GM12878 (cell line): Measurements from ENCODE around the gene KIRREL3. TPM values are rescaled to one million over a fixed set of nuclear protein-coding genes. Genes with fewer than 3 reads are reported as not detected.

ENCODE experiments used
- ATAC-seq: fragments of 200-7000 bp; cut with Tn5 transposase; 3 replicates; pipeline ENCODE4 v1.9.1; 2020; ENCODE audit warnings: mild to moderate bottlenecking, moderate library complexity
- BruUV-seq: library from RNA; stranded (reverse); fragments of 400-500 nt; replicated peaks from 2 replicates; lab custom pipeline; 2021; lab: Mats Ljungman, UMichigan
- CTCF ChIA-PET: fragments of 300-600 bp; sonication (Branson Sonifier 250); formaldehyde crosslinking; extraction: SDS; loops from one replicate; lab custom pipeline; 2021; ENCODE audit warnings: inconsistent platforms; lab: Yijun Ruan, JAX
- POLR2A ChIA-PET: fragments of 350-600 bp; formaldehyde crosslinking; extraction: SDS; loops from one replicate; lab custom pipeline; 2021; ENCODE audit warnings: inconsistent platforms; lab: Charles Lee
- RAD21 ChIA-PET: fragments of 300-600 bp; sonication (Branson Sonifier 250); formaldehyde crosslinking; loops from one replicate; lab custom pipeline; 2023; ENCODE audit warnings: antibody characterized with exemption; ENCODE audit not compliant: unreplicated experiment; lab: Charles Lee
- SMC1A ChIA-PET: fragments of 300-600 bp; sonication (Branson Sonifier 250); formaldehyde crosslinking; loops from one replicate; lab custom pipeline; 2023; ENCODE audit not compliant: unreplicated experiment, uncharacterized antibody; lab: Charles Lee
- DNase-seq: peaks from one replicate; pipeline ENCODE4 v3.0.0-alpha.2; 2011; ENCODE audit warnings: low read depth, low spot score
- FAIRE-seq: peaks from 3 replicates; lab custom pipeline; 2011; peaks lifted over from hg19 to GRCh38; lab: Jason Lieb, UNC
- H2AFZ ChIP-seq: 2 replicates; pipeline ENCODE4 v1.6.0; 2011; ENCODE audit warnings: low read depth, low read length, control low read depth; ENCODE audit not compliant: control insufficient read depth
- H3K27ac ChIP-seq: 2 replicates; pipeline ENCODE4 v1.5.1; 2011; ENCODE audit warnings: control low read depth; ENCODE audit not compliant: control insufficient read depth, insufficient read depth
- H3K27me3 ChIP-seq, 2 experiments: replicated peaks in 1 of 2; 2 replicates each; pipeline versions ENCODE4 v1.6.0 to v1.6.1; 2011; ENCODE audit warnings: low read length in 1 of 2; ENCODE audit not compliant: control insufficient read depth in 2 of 2, insufficient read depth in 2 of 2
- H3K36me3 ChIP-seq, 2 experiments: 2 replicates each; pipeline ENCODE4 v1.5.1; 2011; ENCODE audit warnings: low read length in 1 of 2; ENCODE audit not compliant: control insufficient read depth in 2 of 2, insufficient read depth in 2 of 2
- H3K4me1 ChIP-seq: 2 replicates; pipeline ENCODE4 v1.6.1; 2011; ENCODE audit warnings: mild to moderate bottlenecking, low read length, moderate library complexity, mixed read lengths; ENCODE audit not compliant: control insufficient read depth, insufficient read depth
- H3K4me2 ChIP-seq: 2 replicates; pipeline ENCODE4 v1.6.0; 2011; ENCODE audit warnings: control low read depth; ENCODE audit not compliant: control insufficient read depth, insufficient read depth
- H3K4me3 ChIP-seq: fragments of 200-600 bp; sonication (generic); 2 replicates; pipeline ENCODE4 v1.5.1; 2016
- H3K79me2 ChIP-seq: 2 replicates; pipeline ENCODE4 v1.6.0; 2011; ENCODE audit warnings: low read length; ENCODE audit not compliant: control insufficient read depth, insufficient read depth
- H3K9ac ChIP-seq: 2 replicates; pipeline ENCODE4 v1.8.0; 2011; ENCODE audit warnings: low read length, control low read depth, mixed read lengths; ENCODE audit not compliant: control insufficient read depth, insufficient read depth
- H3K9me3 ChIP-seq: replicated peaks from 3 replicates; pipeline ENCODE4 v1.5.1; 2011; ENCODE audit warnings: mild to moderate bottlenecking, low read length; ENCODE audit not compliant: control insufficient read depth, insufficient read depth
- H4K20me1 ChIP-seq: 2 replicates; pipeline ENCODE4 v1.6.0; 2011; ENCODE audit not compliant: control insufficient read depth, insufficient read depth
- ASH2L ChIP-seq: fragments of 300-600, 200-600 bp; sonication (generic); IDR thresholded peaks from 2 replicates; pipeline ENCODE4 v1.6.1; 2017; ENCODE audit warnings: low read depth, mild to moderate bottlenecking, borderline replicate concordance
- CREB1 ChIP-seq: IDR thresholded peaks from 2 replicates; pipeline ENCODE4 v1.6.1; 2012; ENCODE audit warnings: low read depth, mild to moderate bottlenecking, inconsistent platforms
- HDAC2 ChIP-seq: fragments of 200-600 bp; sonication (generic); IDR thresholded peaks from 2 replicates; pipeline ENCODE4 v1.6.1; 2017
- MEF2B ChIP-seq: fragments of 450-650 bp; IDR thresholded peaks from 2 replicates; pipeline ENCODE4 v1.6.1; 2018; ENCODE audit warnings: mild to moderate bottlenecking, moderate library complexity; ENCODE audit not compliant: partially characterized antibody, poor library complexity, severe bottlenecking
- NR2C1 ChIP-seq: fragments of 450-650 bp; IDR thresholded peaks from 2 replicates; pipeline ENCODE4 v1.6.1; 2017; ENCODE audit warnings: antibody characterized with exemption, mild to moderate bottlenecking, moderate library complexity
- NR2F1 ChIP-seq: fragments of 450-650 bp; conservative IDR thresholded peaks from 2 replicates; pipeline ENCODE4 v1.6.1; 2017; ENCODE audit warnings: mild to moderate bottlenecking
- SREBF2 ChIP-seq: IDR thresholded peaks from 2 replicates; pipeline ENCODE4 v1.6.1; 2012; ENCODE audit warnings: mild to moderate bottlenecking, low read length
- YY1 ChIP-seq: IDR thresholded peaks from 2 replicates; pipeline ENCODE4 v1.6.1; 2011; ENCODE audit warnings: low read depth, mild to moderate bottlenecking, low read length
- ZNF217 ChIP-seq: fragments of 450-650 bp; IDR thresholded peaks from 2 replicates; pipeline ENCODE4 v1.6.1; 2017; ENCODE audit warnings: antibody characterized with exemption, mild to moderate bottlenecking
- WGBS: methylation state at CpG from one replicate; pipeline ENCODE4 v1.1.6; 2016; ENCODE audit warnings: low lambda C conversion rate; ENCODE audit not compliant: insufficient replicate concordance, insufficient coverage; ENCODE audit errors: missing lambda C conversion rate; 5-methylcytosine and 5-hydroxymethylcytosine counted together
- in situ Hi-C: fragments of 300-500 bp; cut with MboI; formaldehyde crosslinking; loops from 9 replicates; pipeline ENCODE4 v1.14.3; 2018; ENCODE audit warnings: mixed read lengths
- intact Hi-C: fragments of 100-400 bp; cut with micrococcal nuclease; formaldehyde crosslinking; loops from one replicate; pipeline ENCODE4 v1.14.2; 2022; ENCODE audit not compliant: unreplicated experiment
- polyA plus RNA-seq, 11 experiments: library from polyadenylated mRNA; depleted of rRNA in 4 of 11; unstranded in 6 of 11; stranded (reverse) in 5 of 11; fragments of >200 nt; fragmentation: Nextera tagmentation in 4 of 11; fragmentation: Illumina TruSeq in 1 of 11; extraction: Ambion mirVana in 4 of 11; extraction: Trizol in 1 of 11; gene quantifications; 1 replicate in 1 of 11; 2 replicates in 10 of 11; pipeline versions ENCODE4 v1.2.1 to v1.2.3, GENCODE V29; 2011 to 2016; ENCODE audit warnings: inconsistent platforms in 2 of 11, missing spikeins in 2 of 11, low read depth in 1 of 11
- total RNA-seq, 4 experiments: library from RNA; depleted of rRNA in 3 of 4; stranded (reverse); fragments of >200 nt in 3 of 4; fragmentation: Illumina TruSeq in 1 of 4; extraction: Trizol in 1 of 4; gene quantifications; 2 replicates each; pipeline versions ENCODE4 v1.2.1 to v1.2.3, GENCODE V29; 2013 to 2021
- TF ChIP-seq, protein P1 (sequence below): fragments of 450-650 bp; IDR thresholded peaks from 2 replicates; pipeline ENCODE4 v1.6.1; 2016; ENCODE audit warnings: mild to moderate bottlenecking
- TF ChIP-seq, protein P2 (sequence below): fragments of 450-650 bp; IDR thresholded peaks from 2 replicates; pipeline ENCODE4 v1.6.1; 2017; ENCODE audit warnings: mild to moderate bottlenecking, low read depth, inconsistent platforms; ENCODE audit not compliant: poor library complexity, severe bottlenecking
- TF ChIP-seq, protein P3 (sequence below): IDR thresholded peaks from 2 replicates; pipeline ENCODE4 v1.6.1; 2011; ENCODE audit warnings: low read depth, low read length, improper control_type of control experiment, borderline replicate concordance
- TF ChIP-seq, protein P4 (sequence below): IDR thresholded peaks from 2 replicates; pipeline ENCODE4 v1.6.1; 2011; ENCODE audit warnings: borderline replicate concordance, low read depth, mild to moderate bottlenecking, moderate library complexity, low read length; ENCODE audit not compliant: insufficient read depth, poor library complexity, severe bottlenecking
- TF ChIP-seq, protein P5 (sequence below): fragments of 450-650 bp; IDR thresholded peaks from 2 replicates; pipeline ENCODE4 v1.6.1; 2016; ENCODE audit warnings: mild to moderate bottlenecking, moderate library complexity, borderline replicate concordance

Gene KIRREL3
- total and polyA plus RNA-seq, 10 of the 15 experiments (the other 5 are each of a cell fraction or from before 2014, with no cell fraction given) = under 0.01 TPM; not detected in 9

DNA sequence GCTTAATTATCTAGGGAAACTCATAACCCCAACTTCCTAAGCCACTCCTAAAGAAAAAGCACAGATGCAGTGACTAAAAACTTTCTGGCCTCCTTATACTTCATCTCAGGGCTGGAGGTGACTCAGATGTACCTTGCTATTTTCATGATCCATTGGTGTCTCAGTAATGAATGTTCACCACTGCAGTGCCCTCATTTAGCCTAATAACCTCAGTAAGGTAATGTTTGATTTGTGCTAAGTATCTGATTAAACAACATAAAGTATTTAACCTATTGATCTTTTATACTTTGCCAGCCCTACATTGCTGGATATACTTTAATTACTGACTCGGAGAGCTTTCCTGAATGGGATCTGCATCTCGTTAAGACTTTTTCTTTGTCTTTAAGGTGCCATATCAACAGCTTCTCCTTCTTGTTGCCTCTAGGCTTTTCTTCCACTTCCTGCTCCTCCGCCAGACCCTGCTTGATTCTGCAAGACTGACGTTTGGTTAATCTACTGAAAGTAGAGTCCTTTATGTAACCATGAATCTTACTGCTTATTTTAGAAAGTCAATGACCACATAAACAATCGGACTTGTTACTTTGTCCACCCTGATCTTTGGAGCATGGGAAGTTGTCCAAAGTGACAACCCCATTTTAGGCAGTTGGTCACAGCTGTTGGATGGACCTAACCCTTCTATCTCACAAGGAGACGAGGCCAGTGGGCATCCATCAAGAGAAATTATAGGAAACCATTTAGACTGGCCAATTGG lies 342.1 kb downstream of the KIRREL3 start:
- no peak for ATAC-seq
- no peak for TF ChIP-seq MEF2B
- TF ChIP-seq ASH2L = no peak
- TF ChIP-seq CREB1 = no peak
- TF ChIP-seq, protein P1, sequence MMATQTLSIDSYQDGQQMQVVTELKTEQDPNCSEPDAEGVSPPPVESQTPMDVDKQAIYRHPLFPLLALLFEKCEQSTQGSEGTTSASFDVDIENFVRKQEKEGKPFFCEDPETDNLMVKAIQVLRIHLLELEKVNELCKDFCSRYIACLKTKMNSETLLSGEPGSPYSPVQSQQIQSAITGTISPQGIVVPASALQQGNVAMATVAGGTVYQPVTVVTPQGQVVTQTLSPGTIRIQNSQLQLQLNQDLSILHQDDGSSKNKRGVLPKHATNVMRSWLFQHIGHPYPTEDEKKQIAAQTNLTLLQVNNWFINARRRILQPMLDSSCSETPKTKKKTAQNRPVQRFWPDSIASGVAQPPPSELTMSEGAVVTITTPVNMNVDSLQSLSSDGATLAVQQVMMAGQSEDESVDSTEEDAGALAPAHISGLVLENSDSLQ = no peak
- TF ChIP-seq NR2C1 = no peak
- no peak for TF ChIP-seq HDAC2
- TF ChIP-seq, protein P2, sequence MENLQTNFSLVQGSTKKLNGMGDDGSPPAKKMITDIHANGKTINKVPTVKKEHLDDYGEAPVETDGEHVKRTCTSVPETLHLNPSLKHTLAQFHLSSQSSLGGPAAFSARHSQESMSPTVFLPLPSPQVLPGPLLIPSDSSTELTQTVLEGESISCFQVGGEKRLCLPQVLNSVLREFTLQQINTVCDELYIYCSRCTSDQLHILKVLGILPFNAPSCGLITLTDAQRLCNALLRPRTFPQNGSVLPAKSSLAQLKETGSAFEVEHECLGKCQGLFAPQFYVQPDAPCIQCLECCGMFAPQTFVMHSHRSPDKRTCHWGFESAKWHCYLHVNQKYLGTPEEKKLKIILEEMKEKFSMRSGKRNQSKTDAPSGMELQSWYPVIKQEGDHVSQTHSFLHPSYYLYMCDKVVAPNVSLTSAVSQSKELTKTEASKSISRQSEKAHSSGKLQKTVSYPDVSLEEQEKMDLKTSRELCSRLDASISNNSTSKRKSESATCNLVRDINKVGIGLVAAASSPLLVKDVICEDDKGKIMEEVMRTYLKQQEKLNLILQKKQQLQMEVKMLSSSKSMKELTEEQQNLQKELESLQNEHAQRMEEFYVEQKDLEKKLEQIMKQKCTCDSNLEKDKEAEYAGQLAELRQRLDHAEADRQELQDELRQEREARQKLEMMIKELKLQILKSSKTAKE = no peak
- TF ChIP-seq SREBF2 = no peak
- TF ChIP-seq, protein P3, sequence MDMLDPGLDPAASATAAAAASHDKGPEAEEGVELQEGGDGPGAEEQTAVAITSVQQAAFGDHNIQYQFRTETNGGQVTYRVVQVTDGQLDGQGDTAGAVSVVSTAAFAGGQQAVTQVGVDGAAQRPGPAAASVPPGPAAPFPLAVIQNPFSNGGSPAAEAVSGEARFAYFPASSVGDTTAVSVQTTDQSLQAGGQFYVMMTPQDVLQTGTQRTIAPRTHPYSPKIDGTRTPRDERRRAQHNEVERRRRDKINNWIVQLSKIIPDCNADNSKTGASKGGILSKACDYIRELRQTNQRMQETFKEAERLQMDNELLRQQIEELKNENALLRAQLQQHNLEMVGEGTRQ = no peak
- TF ChIP-seq, protein P4, sequence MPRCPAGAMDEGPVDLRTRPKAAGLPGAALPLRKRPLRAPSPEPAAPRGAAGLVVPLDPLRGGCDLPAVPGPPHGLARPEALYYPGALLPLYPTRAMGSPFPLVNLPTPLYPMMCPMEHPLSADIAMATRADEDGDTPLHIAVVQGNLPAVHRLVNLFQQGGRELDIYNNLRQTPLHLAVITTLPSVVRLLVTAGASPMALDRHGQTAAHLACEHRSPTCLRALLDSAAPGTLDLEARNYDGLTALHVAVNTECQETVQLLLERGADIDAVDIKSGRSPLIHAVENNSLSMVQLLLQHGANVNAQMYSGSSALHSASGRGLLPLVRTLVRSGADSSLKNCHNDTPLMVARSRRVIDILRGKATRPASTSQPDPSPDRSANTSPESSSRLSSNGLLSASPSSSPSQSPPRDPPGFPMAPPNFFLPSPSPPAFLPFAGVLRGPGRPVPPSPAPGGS = no peak
- no peak for TF ChIP-seq YY1
- TF ChIP-seq ZNF217 = no peak
- TF ChIP-seq NR2F1 = no peak
- TF ChIP-seq, protein P5, sequence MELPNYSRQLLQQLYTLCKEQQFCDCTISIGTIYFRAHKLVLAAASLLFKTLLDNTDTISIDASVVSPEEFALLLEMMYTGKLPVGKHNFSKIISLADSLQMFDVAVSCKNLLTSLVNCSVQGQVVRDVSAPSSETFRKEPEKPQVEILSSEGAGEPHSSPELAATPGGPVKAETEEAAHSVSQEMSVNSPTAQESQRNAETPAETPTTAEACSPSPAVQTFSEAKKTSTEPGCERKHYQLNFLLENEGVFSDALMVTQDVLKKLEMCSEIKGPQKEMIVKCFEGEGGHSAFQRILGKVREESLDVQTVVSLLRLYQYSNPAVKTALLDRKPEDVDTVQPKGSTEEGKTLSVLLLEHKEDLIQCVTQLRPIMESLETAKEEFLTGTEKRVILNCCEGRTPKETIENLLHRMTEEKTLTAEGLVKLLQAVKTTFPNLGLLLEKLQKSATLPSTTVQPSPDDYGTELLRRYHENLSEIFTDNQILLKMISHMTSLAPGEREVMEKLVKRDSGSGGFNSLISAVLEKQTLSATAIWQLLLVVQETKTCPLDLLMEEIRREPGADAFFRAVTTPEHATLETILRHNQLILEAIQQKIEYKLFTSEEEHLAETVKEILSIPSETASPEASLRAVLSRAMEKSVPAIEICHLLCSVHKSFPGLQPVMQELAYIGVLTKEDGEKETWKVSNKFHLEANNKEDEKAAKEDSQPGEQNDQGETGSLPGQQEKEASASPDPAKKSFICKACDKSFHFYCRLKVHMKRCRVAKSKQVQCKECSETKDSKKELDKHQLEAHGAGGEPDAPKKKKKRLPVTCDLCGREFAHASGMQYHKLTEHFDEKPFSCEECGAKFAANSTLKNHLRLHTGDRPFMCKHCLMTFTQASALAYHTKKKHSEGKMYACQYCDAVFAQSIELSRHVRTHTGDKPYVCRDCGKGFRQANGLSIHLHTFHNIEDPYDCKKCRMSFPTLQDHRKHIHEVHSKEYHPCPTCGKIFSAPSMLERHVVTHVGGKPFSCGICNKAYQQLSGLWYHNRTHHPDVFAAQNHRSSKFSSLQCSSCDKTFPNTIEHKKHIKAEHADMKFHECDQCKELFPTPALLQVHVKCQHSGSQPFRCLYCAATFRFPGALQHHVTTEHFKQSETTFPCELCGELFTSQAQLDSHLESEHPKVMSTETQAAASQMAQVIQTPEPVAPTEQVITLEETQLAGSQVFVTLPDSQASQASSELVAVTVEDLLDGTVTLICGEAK = no peak

More for the DNA sequence above, 342.1 kb downstream of the KIRREL3 start:
- in situ Hi-C loops = no loop called here
- Histone ChIP-seq H3K4me1 (no peaks in the 10 kb centered on the region), H3K27me3 (peaks cover 3 to 4% of the 10 kb centered on the region in 2 experiments; a peak in 2 of 4 replicates), H3K4me2 (no peak overlapping the region), H3K36me3 (no peaks in the 10 kb centered on the region), H3K9ac (no peak overlapping the region), H2AFZ (no peak overlapping the region), H4K20me1 (no peaks in the 10 kb centered on the region), H3K79me2 (no peaks in the 10 kb centered on the region), H3K27ac (no peak overlapping the region), H3K9me3 (no peaks in the 10 kb centered on the region), H3K4me3 (no peak overlapping the region)
- POLR2A ChIA-PET = no interaction called here
- SMC1A ChIA-PET = no interaction called here
- no TSS peak for BruUV-seq
- FAIRE-seq = no peak
- RAD21 ChIA-PET = no interaction called here
- intact Hi-C loops = no loop called here
- DNase-seq = no peak
- CTCF ChIA-PET = no interaction called here
- 0% methylated on average over 6 of the region's 6 CpGs for WGBS
